COR-L47 (cell line): ENCODE measurements around the gene CTIF.

Source experiments
- DNase-seq: peaks from one replicate; lab custom pipeline; 2025; lab: John Stamatoyannopoulos, UW

Gene CTIF

GRCh38 chr18:48575301-48575657, 36.4 kb downstream of the CTIF start:
- peak; percentile 38 for DNase-seq

- DNase-seq, result no peak
These were observed 37.0 kb downstream of the CTIF start for GRCh38 chr18:48575658-48576456.

- DNase-seq, result no peak
These were observed 37.6 kb downstream of the CTIF start for GRCh38 chr18:48576457-48576771.

GRCh38 chr18:48577478-48578190, 38.8 kb downstream of the CTIF start:
- no peak for DNase-seq

DNA sequence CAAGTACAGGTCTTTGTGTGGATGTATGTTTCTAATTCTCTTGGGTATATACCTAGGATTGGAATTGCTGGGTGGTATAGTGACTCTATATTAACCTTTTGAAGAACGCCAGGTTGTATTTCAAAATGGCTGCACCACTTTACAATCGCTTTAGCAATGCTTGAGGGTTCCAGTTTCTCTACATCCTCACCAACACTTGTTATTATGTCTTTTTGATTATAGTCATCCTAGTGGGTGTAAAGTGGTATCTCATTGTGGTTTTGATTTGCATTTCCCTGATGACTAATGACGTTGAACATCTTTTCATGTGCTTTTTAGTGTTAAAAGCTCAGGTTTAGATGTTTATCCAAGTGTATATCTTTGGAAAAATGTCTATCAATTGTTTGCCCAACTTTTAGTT, 39.5 kb downstream of the CTIF start:
- DNase-seq, result no peak

- no peak for DNase-seq
These were observed 41.2 kb downstream of the CTIF start for GRCh38 chr18:48580066-48580465.

- DNase-seq, result no peak
These were observed 42.0 kb downstream of the CTIF start for GRCh38 chr18:48580782-48581181.

DNA sequence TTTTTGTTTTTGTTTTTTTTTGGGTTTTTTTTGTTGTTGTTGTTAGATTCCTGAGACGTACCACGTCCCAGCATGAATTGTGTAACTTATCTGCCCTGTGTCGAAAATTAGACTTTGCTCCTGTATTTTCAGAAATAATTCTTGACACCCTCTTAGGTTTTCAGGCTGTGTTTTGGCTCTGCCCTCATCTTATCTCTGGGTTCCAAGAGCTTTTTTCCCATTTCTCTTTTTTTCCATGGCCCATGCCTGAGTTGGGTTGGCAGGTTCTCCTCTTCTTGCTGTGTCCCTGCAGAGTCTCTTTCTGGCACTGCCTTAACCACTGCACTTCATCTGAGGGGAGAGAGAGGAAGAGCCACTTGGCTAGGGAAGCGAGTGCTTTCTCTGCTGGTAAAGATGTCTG, 42.4 kb downstream of the CTIF start:
- no peak for DNase-seq

- DNase-seq, result no peak
These were observed 43.1 kb downstream of the CTIF start for GRCh38 chr18:48581941-48582340.

GRCh38 chr18:48582946-48583345, 44.1 kb downstream of the CTIF start:
- DNase-seq, result no peak

DNA sequence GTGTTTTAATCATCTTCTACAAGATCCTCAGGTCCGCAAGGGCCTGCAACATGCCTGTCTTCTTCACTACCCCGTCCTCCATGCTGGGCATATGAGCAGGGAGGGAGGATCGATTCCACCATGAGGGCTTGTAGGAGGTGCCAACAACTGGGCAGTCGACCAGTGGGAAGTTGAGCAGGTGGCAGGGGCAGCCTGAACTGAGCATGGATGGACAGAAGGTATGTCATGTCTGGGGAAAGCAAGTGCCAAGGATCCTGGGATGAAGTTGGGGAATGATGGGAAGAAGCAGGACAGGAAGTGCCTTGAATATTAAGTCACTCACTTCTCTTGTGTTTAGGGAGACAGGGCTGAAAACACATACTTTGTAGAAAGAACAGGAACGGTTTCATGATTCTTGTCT, 44.7 kb downstream of the CTIF start:
- DNase-seq, result no peak

- peak; percentile 27 for DNase-seq
These were observed 51.1 kb downstream of the CTIF start for GRCh38 chr18:48589797-48590519.

GRCh38 chr18:48590678-48591077, 51.8 kb downstream of the CTIF start:
- DNase-seq, result peak; percentile 67

GRCh38 chr18:48592540-48593171, 53.8 kb downstream of the CTIF start:
- peak; percentile 57 for DNase-seq

DNA sequence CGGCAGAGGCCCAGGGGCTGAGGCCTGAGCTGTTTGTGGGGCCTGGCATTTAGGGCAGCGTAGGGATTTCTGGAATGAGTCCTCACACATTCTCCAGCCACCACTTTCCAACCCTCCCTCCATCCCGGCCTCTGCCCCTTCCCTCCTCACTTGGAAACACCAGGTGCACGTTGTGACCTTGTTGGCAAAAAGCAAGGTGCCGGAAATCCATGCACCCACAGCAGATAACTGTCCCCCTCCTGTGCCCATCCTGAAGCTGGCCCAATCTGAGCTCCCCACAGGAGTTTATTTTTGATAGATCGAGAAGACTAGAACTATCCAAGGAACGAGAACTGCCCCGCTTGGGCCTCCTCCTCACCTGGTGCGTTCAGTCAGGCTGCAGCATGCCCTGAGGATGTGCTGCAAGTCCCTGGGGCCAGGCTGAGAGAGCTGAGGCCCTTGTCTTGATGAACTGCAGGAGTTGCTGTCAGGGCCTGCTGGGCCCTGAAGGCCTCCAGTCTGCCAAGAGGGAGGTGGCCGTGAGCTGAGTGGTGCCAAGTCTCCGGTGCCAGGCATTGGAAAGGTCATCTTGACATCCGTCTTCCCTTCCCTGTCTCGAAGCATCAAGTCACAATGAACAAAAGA, 55.8 kb downstream of the CTIF start:
- no peak for DNase-seq

GRCh38 chr18:48595703-48596218, 56.9 kb downstream of the CTIF start:
- DNase-seq, result no peak

- DNase-seq, result no peak
These were observed 58.3 kb downstream of the CTIF start for GRCh38 chr18:48597110-48597509.

GRCh38 chr18:48597671-48598070, 58.8 kb downstream of the CTIF start:
- no peak for DNase-seq

GRCh38 chr18:48599391-48599790, 60.6 kb downstream of the CTIF start:
- DNase-seq, result no peak

- DNase-seq, result no peak
These were observed 61.2 kb downstream of the CTIF start for GRCh38 chr18:48600046-48600445.

DNA sequence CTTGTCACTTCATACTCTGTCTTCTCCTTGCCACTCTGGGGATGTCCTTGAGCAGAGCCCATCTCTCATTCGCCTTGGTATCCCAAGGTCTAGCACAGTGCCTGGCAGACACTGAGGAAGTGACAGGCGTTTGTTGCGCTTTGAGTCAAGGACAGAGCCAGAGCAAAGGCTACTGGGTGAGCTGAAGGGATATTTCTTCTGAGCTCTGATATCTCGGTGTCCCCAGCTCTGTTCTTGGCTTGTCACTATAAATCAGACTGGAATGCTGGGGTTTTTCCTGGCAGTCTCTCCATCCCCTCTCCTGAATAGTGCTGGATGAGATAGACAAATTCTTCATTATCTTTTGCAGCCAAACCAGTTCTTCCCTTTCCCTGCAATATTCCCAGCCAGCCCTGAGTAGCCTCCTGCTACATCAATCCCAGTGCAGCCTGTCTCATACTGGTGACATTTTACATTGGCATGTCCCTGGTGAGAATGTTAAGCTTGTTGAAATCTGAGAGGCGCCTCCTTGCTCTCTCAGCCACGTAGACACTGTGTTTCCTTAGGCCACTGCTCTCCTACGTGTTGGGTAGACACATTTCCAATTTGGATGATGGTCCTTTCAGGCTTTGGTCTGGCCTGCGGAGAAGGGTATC, 61.7 kb downstream of the CTIF start:
- DNase-seq, result no peak
